GM21786 (cell line): Measurements from ENCODE around the gene ACRV1.
"Not testable (repeated sequence)": the region's sequence is repeated elsewhere in the genome, so short reads cannot be mapped to it uniquely, and the experiment has no call there.

Experiments used
- ATAC-seq: cut with Tn5 transposase; IDR thresholded peaks from one replicate; pipeline ENCODE4 v1.9.1; 2021; ENCODE audit not compliant: unreplicated experiment

ACRV1 gene, protein sequence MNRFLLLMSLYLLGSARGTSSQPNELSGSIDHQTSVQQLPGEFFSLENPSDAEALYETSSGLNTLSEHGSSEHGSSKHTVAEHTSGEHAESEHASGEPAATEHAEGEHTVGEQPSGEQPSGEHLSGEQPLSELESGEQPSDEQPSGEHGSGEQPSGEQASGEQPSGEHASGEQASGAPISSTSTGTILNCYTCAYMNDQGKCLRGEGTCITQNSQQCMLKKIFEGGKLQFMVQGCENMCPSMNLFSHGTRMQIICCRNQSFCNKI

GRCh38 chr11:125680747-125681146, at the start of gene ACRV1:
Gene ACRV1, minus strand, starts transcription at chr11:125680847. Its CDS starts 67 bp downstream, at chr11:125680780.
- no peak for ATAC-seq

- ATAC-seq, result no peak
Measured at GRCh38 chr11:125728969-125729368, 48.3 kb upstream of the ACRV1 start.

GRCh38 chr11:125724125-125724524, 43.5 kb upstream of the ACRV1 start:
- ATAC-seq, result no peak

DNA sequence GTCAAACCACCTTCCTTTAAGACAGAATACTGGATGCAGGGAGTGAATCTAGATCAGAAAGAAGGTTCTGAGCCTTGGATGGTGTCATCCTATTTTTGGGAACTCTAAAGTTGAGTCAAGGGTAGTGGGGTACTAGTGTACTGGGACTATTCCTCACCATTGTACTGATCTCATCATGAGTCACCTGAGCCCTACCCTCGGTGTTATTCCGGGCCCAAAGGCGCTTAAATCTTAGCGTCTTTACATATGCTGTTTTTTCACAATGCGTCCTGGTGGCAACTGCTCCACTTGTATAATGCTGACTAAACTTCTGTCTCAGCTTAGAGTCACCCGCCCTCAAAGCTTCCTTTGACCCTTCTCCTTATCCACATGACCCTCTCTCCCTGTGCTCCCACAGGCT, 40.1 kb upstream of the ACRV1 start:
- ATAC-seq, result no peak

DNA sequence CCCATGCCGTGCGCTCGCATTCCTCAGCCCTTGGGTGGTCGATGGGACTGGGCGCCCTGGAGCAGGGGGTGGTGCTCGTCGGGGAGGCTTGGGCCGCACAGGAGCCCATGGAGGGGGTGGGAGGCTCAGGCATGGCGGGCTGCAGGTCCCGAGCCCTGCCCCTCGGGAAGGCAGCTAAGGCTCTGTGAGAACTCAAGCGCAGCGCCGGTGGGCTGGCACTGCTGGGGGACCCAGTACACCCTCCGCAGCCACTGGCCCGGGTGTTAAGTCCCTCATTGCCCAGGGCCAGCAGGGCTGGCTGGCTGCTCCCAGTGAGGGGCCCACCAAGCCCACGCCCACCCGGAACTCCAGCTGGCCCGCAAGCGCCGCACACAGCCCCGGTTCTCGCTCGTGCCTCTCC, 24.0 kb upstream of the ACRV1 start:
- not testable (repeated sequence) for ATAC-seq

DNA sequence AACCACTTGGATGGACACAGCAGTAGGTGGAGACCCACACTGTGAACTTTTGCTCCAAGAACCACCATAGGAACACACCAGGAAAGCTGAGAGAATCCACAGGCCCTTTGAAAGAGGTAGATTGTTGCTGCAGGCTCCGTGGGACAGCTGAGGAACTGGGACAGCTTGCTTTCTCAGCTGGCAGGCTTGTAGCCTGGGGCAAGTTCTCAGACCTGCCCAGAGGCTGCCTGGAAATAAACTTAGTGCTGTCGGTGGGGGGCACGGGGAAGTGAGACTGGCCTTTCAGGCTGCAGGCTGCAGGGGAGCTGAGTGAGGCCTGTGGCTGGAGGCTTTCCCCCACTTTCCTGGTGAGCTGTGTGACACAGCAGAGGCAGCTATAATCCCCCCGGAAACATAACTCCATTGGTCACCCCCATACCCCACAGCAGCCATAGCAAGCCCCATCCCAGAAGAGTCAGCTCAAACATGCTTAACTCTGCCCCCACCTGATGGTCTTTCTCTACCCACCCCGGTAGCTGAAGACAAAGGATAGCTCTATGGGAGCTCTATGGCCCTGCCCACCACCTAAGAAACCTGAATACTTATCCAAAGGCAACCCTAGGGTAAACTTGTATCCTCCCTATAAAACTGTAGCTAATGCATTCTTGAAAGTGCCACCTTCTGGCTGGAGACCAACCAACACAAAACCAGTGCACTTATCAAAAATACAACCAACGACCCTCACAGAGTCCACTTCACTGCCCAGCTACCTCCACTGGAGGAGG, 21.4 kb upstream of the ACRV1 start:
- no peak for ATAC-seq

- no peak for ATAC-seq
Measured at GRCh38 chr11:125701018-125701610, 20.5 kb upstream of the ACRV1 start.

DNA sequence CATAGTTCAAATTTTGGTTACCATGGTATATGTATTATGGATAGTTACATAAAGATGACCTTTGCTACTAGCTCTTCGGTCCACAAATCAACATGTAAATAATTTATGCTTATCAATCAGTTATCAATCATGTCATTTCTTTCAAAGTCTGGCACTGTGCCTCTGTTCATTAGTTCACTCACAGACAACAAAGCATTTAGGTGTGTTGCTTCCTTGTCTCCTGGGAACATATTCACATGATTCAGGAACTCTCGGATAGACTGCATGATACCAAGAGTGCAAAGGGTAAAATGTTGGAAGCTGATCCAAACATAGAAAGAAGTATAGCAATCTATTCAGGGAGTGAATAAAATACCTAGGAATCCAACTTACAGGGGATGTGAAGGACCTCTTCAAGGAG, 14.3 kb upstream of the ACRV1 start:
- no peak for ATAC-seq

DNA sequence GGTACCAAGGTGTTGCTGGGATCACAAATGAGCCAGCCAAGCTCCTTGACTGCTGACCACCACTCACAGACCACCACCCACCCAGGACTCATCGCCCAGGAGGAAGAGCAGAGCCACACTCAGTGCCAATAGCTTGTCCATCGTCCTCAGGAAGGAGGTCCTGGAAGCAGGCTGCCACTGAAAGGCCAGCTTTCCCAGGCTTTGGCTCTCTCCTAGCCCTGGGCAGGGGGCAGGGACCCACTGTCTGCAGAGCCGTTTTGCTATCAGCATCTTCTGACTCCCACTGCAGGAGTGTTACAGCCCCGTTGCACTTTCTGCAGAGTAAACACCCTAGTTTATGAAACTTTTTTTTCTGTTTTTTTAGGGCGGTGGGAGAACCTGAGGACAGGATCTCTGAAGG, 12.2 kb upstream of the ACRV1 start:
- ATAC-seq, result no peak

- ATAC-seq, result no peak
Measured at GRCh38 chr11:125690006-125690405, 9.4 kb upstream of the ACRV1 start.

DNA sequence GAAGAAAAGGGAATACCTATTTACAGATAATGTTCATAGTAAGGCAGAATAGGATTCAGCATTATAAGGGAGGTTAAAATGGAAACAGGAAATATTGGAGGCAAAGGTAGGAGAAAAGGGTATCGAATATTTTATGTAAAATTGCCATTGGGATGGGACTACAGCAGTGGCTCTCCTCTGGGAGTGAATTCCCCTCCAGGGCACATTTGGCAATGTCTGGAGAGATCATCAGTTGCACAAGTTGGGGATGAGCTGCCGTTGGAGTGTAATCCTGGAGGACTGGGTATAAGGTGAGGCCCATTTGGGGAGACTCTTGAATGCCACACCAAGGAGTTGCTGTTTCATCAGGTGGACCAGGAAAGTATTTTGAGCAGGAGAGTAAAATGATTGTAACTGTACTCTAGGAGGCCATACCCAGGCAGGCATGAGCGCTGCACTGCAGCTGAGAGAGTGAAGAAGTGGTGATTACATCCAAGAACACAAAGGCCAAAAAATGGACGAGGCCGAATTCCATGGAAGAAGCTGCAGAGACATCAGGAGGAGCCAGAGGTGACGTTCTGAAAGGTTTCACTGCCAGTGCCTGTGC, 8.7 kb upstream of the ACRV1 start:
- no peak for ATAC-seq

DNA sequence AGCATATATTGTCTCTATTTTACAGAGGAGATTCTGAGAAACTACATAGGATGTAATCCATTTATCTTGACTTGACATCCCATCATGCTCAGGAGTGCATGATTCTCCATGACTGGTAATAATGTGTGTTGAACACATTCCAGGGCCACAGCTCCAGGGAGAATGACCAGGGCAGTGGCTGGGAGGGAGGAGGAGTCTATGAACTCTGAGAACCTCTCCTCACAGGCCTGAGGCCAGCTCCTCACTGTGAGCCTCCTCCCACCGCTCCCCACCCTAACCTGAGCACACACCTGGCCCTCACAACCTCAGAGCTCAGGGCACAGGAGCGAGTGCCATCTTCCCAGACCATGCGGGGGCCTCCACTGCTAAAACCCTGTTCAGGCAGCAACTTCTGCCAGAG, 8.0 kb upstream of the ACRV1 start:
- no peak for ATAC-seq

- ATAC-seq, result no peak
Measured at GRCh38 chr11:125688066-125688465, 7.4 kb upstream of the ACRV1 start.

DNA sequence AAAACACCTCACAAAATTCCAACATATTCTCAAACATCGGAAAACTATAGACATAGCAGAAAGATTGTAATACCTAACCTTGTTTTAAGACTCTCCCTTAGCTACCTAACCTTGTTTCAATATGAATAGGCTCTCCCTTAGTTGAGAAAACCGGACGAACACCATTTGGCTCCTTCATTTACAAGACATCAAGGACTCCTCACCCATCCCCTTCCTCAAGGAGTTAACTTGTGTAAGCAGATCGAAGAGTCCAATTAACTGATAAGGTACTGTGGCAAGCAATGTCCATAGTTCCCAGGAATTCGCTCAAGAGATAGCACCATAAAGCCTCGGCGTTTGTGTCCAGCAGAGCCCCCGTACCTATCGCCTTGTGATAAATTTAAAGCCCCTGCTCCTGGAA, 4.6 kb upstream of the ACRV1 start:
- ATAC-seq, result no peak

- ATAC-seq, result no peak
Measured at GRCh38 chr11:125679837-125680236, 810 bp downstream of the ACRV1 start.

GRCh38 chr11:125679397-125679796, 1.2 kb downstream of the ACRV1 start:
- no peak for ATAC-seq

- ATAC-seq, result no peak
Measured at GRCh38 chr11:125675196-125675595, 5.5 kb downstream of the ACRV1 start.

DNA sequence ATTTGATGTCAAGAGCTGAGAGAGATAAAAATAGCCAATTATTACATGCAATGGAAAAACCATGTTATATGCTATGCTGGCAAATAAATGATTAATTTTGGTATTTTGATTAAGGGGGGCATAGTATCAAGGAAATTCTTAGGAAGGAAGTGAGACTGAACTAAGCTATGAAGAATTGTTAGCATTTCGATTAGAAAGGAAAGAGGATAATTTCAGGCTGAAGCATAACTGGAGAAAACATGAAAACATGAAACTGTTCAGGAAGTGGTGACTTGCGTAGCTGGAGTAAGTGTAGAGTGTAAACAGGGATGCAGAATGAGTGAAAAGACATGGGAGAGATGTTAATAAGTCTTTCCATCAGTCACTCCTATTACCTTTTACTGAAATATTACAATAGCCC, 6.4 kb downstream of the ACRV1 start:
- ATAC-seq, result no peak

GRCh38 chr11:125671561-125671960, 9.1 kb downstream of the ACRV1 start:
- no peak for ATAC-seq

DNA sequence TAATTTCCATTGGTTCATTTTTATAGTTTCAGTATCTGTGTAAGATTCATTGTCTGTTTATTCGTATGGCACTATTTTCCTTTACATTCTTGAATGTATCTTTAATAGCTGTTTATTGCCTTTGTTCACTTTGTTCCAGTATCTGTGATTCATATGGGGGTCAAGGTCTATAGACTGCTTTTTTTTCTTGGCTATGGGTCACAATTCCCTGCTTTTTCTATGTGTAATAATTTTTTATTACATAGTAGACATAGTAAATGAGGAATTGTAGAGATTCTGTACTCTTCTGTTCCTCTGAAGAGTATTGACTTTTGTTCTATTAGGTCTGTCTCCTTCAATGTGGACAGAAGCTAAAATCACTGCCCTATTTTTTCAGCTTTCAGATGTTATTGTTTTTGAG, 10.5 kb downstream of the ACRV1 start:
- ATAC-seq, result no peak

GRCh38 chr11:125667151-125667550, 13.5 kb downstream of the ACRV1 start:
- no peak for ATAC-seq

DNA sequence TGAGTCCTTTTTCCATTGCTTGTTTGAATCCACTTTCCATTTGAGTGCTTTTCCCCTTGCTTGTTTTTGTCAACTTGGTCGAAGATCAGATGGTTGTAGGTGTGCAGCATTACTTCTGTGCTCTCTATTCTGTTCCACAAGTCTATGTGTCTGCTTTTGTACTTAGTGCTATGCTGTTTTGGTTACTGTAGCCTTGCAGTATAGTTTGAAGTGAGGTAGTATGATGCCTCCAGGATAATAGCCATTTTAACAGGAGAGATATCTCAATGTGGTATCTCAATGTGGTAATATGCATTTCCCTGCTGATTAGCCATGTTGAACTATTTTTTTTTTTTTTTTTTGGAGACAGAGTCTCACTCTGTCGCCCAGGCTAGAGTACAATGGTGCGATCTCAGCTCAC, 16.7 kb downstream of the ACRV1 start:
- ATAC-seq, result no peak
